ENCODE data around the gene ARHGAP33.

DNA sequence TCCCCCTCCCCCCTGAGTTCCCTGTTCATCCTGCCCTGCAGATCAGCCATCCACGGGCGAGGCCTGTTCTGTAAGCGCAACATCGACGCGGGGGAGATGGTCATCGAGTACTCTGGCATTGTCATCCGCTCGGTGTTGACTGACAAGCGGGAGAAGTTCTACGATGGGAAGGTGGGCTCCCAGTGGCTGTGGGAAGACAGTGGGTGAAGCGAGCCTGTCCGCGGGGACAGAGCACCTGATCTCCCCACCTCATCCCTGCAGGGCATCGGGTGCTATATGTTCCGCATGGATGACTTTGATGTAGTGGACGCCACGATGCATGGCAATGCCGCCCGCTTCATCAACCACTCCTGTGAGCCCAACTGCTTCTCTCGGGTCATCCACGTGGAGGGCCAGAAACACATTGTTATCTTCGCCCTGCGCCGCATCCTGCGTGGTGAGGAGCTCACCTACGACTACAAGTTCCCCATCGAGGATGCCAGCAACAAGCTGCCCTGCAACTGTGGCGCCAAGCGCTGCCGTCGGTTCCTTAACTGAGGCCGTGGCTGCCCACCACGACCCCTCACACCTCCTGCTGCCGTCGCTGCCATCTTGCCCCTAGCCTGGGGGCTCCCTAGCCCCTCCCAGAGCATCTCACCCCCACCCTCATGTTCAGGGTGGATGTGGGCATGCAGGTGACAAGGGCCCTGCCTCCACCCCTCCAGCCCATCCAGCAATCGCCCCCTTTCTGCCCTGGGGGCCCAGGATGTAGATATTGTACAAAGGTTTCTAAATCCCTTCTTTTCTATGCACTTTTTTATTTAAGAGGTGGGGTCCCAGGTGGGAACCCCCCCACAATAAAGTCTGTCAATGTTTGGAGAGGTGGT, 37.1 kb upstream of the ARHGAP33 start:
- TF ChIP-seq POLR2A (IDR thresholded peaks at IDR 0.05; ENCODE audit: low read depth, low read length) (no peak), CTCF (IDR thresholded peaks at IDR 0.05; ENCODE audit: extremely low read depth in 1 of 2, insufficient read depth in 1 of 2, low read depth in 1 of 2, low read length in 2 of 2) (no peak)

All from endothelial cell of umbilical vein (primary cell).